Chondrocyte (in vitro differentiated cells): Measurements from ENCODE around the gene GRK5. TPM values are rescaled to one million over a fixed set of nuclear protein-coding genes. Genes with fewer than 3 reads are reported as not detected.

Source experiments
- DNase-seq: peaks from one replicate; pipeline ENCODE4 v3.0.0; 2021; ENCODE audit warnings: mixed read lengths, low spot score
- H3K27ac Mint-ChIP-seq: one replicate; pipeline ENCODE4 v1.8.0; 2021; ENCODE audit warnings: mild to moderate bottlenecking, moderate library complexity, mixed read lengths; ENCODE audit not compliant: unreplicated experiment
- H3K27me3 Mint-ChIP-seq: 2 replicates; pipeline ENCODE4 v1.8.0; 2021; ENCODE audit warnings: low read depth, mixed read lengths
- H3K36me3 Mint-ChIP-seq: 2 replicates; pipeline ENCODE4 v1.8.0; 2021; ENCODE audit warnings: low read depth, mixed read lengths
- H3K4me1 Mint-ChIP-seq: 2 replicates; pipeline ENCODE4 v1.8.0; 2021; ENCODE audit warnings: low read depth, mild to moderate bottlenecking, mixed read lengths
- H3K4me3 Mint-ChIP-seq: one replicate; pipeline ENCODE4 v1.8.0; 2021; ENCODE audit warnings: mild to moderate bottlenecking, moderate library complexity, mixed read lengths; ENCODE audit not compliant: unreplicated experiment
- H3K9me3 Mint-ChIP-seq: 2 replicates; pipeline ENCODE4 v1.8.0; 2021; ENCODE audit warnings: low read depth, mixed read lengths
- total RNA-seq: library from RNA; stranded (reverse); gene quantifications from 3 replicates; pipeline ENCODE4 v1.2.1, GENCODE V29; 2021
- TF ChIP-seq, protein P1 (sequence below): fragments of 200-600 bp; sonication (generic); IDR thresholded peaks from 2 replicates; pipeline ENCODE4 v1.5.0; 2021; ENCODE audit warnings: antibody characterized with exemption, mild to moderate bottlenecking, moderate library complexity

The GRK5 gene
- total RNA-seq, 1 donor from 2014 or later = 16.4 TPM

DNA sequence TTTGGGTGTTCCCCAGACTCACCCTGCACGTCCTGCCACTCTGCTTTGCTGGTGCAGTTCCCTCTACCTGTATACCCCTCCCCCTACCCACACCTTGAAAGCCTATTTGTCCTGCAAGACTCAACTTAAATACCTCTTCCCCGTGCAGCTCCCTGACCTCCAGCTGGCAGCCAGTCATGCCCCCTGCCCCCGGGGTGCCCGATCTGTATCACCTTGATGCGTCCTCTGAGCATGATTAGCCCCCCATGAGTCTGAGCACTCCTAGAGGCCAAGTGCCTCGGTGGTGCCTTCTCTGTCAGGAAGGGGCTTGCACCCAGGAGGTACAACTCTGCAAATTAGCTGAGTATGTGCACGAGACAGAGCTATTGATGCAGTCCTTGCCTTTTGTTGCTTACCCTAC lies 240.1 kb downstream of the GRK5 start:
- no peaks in the 10 kb centered on the region for H3K9me3 Mint-ChIP-seq
- H3K27me3 Mint-ChIP-seq = no peaks in the 10 kb centered on the region
- peaks cover 14% of the 10 kb centered on the region for H3K4me1 Mint-ChIP-seq
- H3K4me3 Mint-ChIP-seq = no peak overlapping the region
- TF ChIP-seq, protein P1, sequence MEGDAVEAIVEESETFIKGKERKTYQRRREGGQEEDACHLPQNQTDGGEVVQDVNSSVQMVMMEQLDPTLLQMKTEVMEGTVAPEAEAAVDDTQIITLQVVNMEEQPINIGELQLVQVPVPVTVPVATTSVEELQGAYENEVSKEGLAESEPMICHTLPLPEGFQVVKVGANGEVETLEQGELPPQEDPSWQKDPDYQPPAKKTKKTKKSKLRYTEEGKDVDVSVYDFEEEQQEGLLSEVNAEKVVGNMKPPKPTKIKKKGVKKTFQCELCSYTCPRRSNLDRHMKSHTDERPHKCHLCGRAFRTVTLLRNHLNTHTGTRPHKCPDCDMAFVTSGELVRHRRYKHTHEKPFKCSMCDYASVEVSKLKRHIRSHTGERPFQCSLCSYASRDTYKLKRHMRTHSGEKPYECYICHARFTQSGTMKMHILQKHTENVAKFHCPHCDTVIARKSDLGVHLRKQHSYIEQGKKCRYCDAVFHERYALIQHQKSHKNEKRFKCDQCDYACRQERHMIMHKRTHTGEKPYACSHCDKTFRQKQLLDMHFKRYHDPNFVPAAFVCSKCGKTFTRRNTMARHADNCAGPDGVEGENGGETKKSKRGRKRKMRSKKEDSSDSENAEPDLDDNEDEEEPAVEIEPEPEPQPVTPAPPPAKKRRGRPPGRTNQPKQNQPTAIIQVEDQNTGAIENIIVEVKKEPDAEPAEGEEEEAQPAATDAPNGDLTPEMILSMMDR = no peak
- no peak overlapping the region for H3K27ac Mint-ChIP-seq
- DNase-seq = no peak
- peaks cover 6% of the 10 kb centered on the region for H3K36me3 Mint-ChIP-seq

DNA sequence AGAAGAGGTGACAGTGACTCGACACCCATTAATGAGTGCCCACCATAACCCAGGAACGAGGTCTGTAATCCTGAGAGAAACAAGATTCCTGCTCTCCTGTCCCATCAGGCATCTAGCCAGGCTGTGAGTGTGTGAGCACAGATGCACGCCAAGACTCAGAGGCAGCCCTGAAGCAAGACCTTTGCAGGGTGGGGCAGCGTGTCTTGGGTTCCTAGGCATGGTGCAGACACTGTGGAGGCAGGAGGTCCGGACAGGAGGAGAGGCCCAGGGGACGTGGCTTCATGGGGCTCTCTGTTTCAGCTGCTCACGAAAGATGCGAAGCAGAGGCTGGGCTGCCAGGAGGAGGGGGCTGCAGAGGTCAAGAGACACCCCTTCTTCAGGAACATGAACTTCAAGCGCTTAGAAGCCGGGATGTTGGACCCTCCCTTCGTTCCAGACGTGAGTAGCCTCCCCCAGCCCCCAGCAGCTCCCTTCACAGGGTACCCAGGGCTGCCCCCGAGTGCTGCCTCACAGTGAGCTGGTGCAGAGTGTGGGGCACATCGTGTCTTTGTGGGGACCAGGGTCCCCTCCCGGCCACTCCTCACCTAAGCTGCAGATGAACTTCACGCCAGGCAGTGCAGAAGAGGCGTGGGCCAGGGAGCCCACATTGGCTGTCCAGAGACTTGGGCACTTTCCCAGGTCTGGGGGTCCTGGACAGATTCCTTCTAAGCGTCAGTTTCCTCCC lies 240.6 kb downstream of the GRK5 start:
- TF ChIP-seq, protein P1 = no peak
- Mint-ChIP-seq H3K27ac (no peak overlapping the region), H3K27me3 (no peaks in the 10 kb centered on the region), H3K9me3 (no peaks in the 10 kb centered on the region), H3K36me3 (peaks cover 6% of the 10 kb centered on the region), H3K4me3 (no peak overlapping the region), H3K4me1 (peaks cover 14% of the 10 kb centered on the region)
- no peak for DNase-seq

DNA sequence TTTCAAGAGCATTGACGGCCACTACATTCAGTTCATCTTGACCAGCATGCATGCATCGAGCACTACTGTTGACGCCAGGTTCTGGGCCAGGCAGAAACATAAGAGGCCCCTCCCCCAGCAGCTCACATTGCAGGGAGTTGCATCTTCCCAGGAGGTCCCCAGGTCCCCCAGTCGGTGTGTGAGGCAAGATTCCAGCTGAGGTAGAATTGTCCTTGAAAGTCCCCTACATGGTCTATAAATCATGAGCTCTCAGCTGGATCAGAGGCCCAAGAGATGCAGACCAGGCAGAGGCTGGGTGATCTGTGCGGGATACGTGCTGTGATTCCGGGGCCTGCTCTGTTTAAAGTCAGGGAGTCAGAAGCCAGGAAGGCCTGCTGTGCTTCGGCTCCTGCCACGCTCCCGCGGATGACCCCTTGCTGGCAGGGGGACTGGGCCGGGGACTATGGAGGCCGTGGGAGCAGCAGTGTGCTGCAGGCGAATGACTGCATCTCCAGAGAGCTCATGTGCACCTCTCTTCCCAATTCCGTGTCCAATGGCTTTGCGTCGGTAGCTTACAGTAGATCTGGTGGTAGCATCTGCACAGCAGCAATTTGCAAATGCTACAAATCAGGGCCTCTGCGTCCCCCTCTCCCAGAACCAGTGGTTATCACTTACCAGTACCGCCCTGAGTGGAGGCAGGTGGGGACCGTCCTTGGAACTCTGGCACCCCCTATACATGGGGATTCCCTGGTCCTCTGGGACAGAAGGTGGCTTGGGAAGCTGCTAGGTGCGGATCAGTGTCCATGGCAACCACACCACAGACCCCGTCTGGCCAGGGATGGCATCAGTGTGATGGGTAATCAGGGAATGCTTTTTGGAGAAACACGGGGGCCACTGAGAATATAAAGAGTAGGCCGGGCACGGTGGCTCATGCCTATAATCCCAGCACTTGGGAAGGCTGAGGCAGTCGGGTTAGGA lies 241.5 kb downstream of the GRK5 start:
- H3K9me3 Mint-ChIP-seq = no peaks in the 10 kb centered on the region
- DNase-seq = no peak
- no peaks in the 10 kb centered on the region for H3K27me3 Mint-ChIP-seq
- TF ChIP-seq, protein P1 = no peak
- H3K4me3 Mint-ChIP-seq = no peak overlapping the region
- peaks cover 6% of the 10 kb centered on the region for H3K36me3 Mint-ChIP-seq
- H3K27ac Mint-ChIP-seq = no peak overlapping the region
- H3K4me1 Mint-ChIP-seq = peaks cover 14% of the 10 kb centered on the region

DNA sequence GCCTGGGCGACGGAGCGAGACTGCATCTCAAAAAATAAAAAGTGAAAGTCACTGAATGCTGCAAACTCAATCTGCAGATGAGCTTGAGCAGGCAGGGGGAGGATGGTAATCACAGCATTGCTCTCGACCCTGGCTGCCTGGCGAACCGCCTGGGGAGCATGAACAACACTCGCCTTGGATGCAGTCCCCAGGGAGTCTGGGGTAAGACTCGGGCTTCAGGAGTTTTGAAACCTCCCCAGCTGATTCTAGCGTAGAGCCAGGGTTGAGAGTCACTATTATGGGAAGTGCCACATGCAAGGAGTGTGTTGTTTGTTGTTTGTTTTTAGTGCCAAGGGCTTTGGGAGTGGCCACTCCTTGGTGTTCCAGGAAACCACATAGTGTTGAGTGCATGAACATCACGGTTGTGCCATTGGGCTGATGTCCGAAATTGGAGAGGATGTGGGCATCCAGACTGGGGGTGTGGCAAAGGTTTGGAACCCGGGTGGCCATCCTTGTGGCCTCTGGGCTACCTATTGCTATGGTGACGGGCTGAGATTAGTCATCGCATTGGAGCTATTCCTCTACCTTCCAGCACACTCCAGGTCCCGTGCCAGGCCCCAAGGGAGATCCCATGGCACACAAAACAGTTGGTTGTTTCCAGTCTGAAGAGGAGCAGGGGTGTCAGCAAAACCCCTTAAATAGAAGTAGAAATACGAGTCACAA lies 242.5 kb downstream of the GRK5 start:
- peaks cover 14% of the 10 kb centered on the region for H3K4me1 Mint-ChIP-seq
- no peak for DNase-seq
- no peaks in the 10 kb centered on the region for H3K9me3 Mint-ChIP-seq
- H3K36me3 Mint-ChIP-seq = peaks cover 8% of the 10 kb centered on the region
- H3K27ac Mint-ChIP-seq = peak overlapping the region; percentile 62
- H3K4me3 Mint-ChIP-seq = no peak overlapping the region
- TF ChIP-seq, protein P1 = no peak
- no peaks in the 10 kb centered on the region for H3K27me3 Mint-ChIP-seq
